ENCODE results near the gene MEX3B. TPM values are rescaled to one million over a fixed set of nuclear protein-coding genes. Genes with fewer than 3 reads are reported as not detected.

MEX3B gene
- total and polyA plus RNA-seq, 7 donors: 0.23 to 5.8 (median 3.5) TPM

- 68 to 73% methylated on average over 14 of the region's 14 CpGs for WGBS, 2 donors
- Histone ChIP-seq H3K27ac (no peak overlapping the region), H3K36me3 (no peaks in the 10 kb centered on the region), H3K4me3 (no peak overlapping the region), H3K27me3 (no peaks in the 10 kb centered on the region), H3K9me3 (no peaks in the 10 kb centered on the region), H3K4me1 (no peaks in the 10 kb centered on the region)
- DNase-seq: no peak
- intact Hi-C loops (cut with DNase I): no loop called here
- TF ChIP-seq EP300 (IDR thresholded peaks at IDR 0.05): no peak
- TF ChIP-seq POLR2A (IDR thresholded peaks at IDR 0.05): no peak
- TF ChIP-seq CTCF (IDR thresholded peaks at IDR 0.05): no peak
Measured at GRCh38 chr15:82081914-82082762, 36.3 kb upstream of the MEX3B start.

- Histone ChIP-seq H3K27me3 (no peaks in the 10 kb centered on the region), H3K4me1 (no peaks in the 10 kb centered on the region), H3K4me3 (no peak overlapping the region), H3K27ac (no peak overlapping the region), H3K9me3 (no peaks in the 10 kb centered on the region), H3K36me3 (no peaks in the 10 kb centered on the region)
- no peak for TF ChIP-seq EP300 (IDR thresholded peaks at IDR 0.05)
- no peak for TF ChIP-seq CTCF (IDR thresholded peaks at IDR 0.05)
- TF ChIP-seq POLR2AphosphoS5 (IDR thresholded peaks at IDR 0.05): no peak
- no peak for TF ChIP-seq POLR2A (IDR thresholded peaks at IDR 0.05)
- WGBS, 2 donors: 91 to 92% methylated on average over 6 of the region's 6 CpGs
- no peak for DNase-seq
- intact Hi-C loops (cut with DNase I): no loop called here
Measured at GRCh38 chr15:82080774-82081173, 35.0 kb upstream of the MEX3B start.

- Histone ChIP-seq H3K27me3 (no peaks in the 10 kb centered on the region), H3K4me1 (no peaks in the 10 kb centered on the region), H3K36me3 (no peaks in the 10 kb centered on the region), H3K9me3 (no peaks in the 10 kb centered on the region), H3K27ac (no peak overlapping the region), H3K4me3 (no peak overlapping the region)
- no peak for TF ChIP-seq POLR2AphosphoS5 (IDR thresholded peaks at IDR 0.05)
- no peak for TF ChIP-seq CTCF (IDR thresholded peaks at IDR 0.05)
- no peak for TF ChIP-seq POLR2A (IDR thresholded peaks at IDR 0.05)
- no peak for TF ChIP-seq EP300 (IDR thresholded peaks at IDR 0.05)
- WGBS, 2 donors: 58 to 78% methylated on average over 5 of the region's 5 CpGs
- intact Hi-C loops (cut with DNase I): no loop called here
- no peak for DNase-seq
Measured at GRCh38 chr15:82079736-82080135, 33.9 kb upstream of the MEX3B start.

- no peak for TF ChIP-seq CTCF (IDR thresholded peaks at IDR 0.05)
- no peak for TF ChIP-seq EP300 (IDR thresholded peaks at IDR 0.05)
- TF ChIP-seq POLR2A (IDR thresholded peaks at IDR 0.05): no peak
- no peak for TF ChIP-seq POLR2AphosphoS5 (IDR thresholded peaks at IDR 0.05)
- Histone ChIP-seq H3K4me1 (no peaks in the 10 kb centered on the region), H3K27me3 (no peaks in the 10 kb centered on the region), H3K9me3 (no peaks in the 10 kb centered on the region), H3K36me3 (no peaks in the 10 kb centered on the region), H3K27ac (no peak overlapping the region), H3K4me3 (no peak overlapping the region)
- WGBS, 2 donors: 92 to 94% methylated on average over 1 of the region's 1 CpG
- DNase-seq: no peak
- intact Hi-C loops (cut with DNase I): no loop called here
Measured at GRCh38 chr15:82074610-82075009, 28.8 kb upstream of the MEX3B start.
